ENCODE data around the gene ZBED2. TPM values are rescaled to one million over a fixed set of nuclear protein-coding genes. Genes with fewer than 3 reads are reported as not detected.

The ZBED2 gene
- total and polyA plus RNA-seq, 2 experiments from 2014 or later: not detected

- ATAC-seq: no peak
- H2AFZ ChIP-seq: no peak overlapping the region
- no peak overlapping the region for H3K4me3 Mint-ChIP-seq
- H3K36me3 ChIP-seq (ENCODE audit: insufficient read depth): no peaks in the 10 kb centered on the region
- no peak overlapping the region for H3K27ac Mint-ChIP-seq
- no peaks in the 10 kb centered on the region; the same call in 2 of the 3 replicates for H3K4me1 Mint-ChIP-seq
- H3K27ac ChIP-seq (ENCODE audit: low read depth): no peak overlapping the region
- no peaks in the 10 kb centered on the region for H3K4me1 ChIP-seq (ENCODE audit: insufficient read depth)
- no peaks in the 10 kb centered on the region for H3F3A ChIP-seq (replicated peaks; ENCODE audit: low read depth)
- no peaks in the 10 kb centered on the region for H3K79me2 ChIP-seq (replicated peaks; ENCODE audit: insufficient read depth)
- no peaks in the 10 kb centered on the region for H4K20me1 ChIP-seq (replicated peaks; ENCODE audit: insufficient read depth)
- no peak overlapping the region for H3K4me2 ChIP-seq
- no peaks in the 10 kb centered on the region for H3K27me3 ChIP-seq (ENCODE audit: insufficient read depth)
- H3K4me3 ChIP-seq: no peak overlapping the region
- H3K9me3 Mint-ChIP-seq: no peaks in the 10 kb centered on the region; the same call in 1 of the 3 replicates
- DNase-seq (ENCODE audit: low spot score): no peak
- H3K9me2 ChIP-seq (ENCODE audit: insufficient read depth): no peaks in the 10 kb centered on the region
- H3K27me3 Mint-ChIP-seq (ENCODE audit: insufficient read depth, low read depth, poor library complexity): no peaks in the 10 kb centered on the region
- H3K36me3 Mint-ChIP-seq (ENCODE audit: low read depth): no peaks in the 10 kb centered on the region
- TF ChIP-seq EZH2phosphoT487 (IDR thresholded peaks at IDR 0.05; ENCODE audit: unreplicated experiment) (no peak), ZNF114 (CRISPR knock-in tag; IDR thresholded peaks at IDR 0.05) (no peak), ZNF331 (CRISPR knock-in tag; IDR thresholded peaks at IDR 0.05; ENCODE audit: low read depth) (no peak), POLR2AphosphoS5 (IDR thresholded peaks at IDR 0.05; ENCODE audit: low read depth) (no peak), CTCF (conservative IDR thresholded peaks at IDR 0.05; ENCODE audit: low read depth in 2 of 2) (no peak), ETS1 (IDR thresholded peaks at IDR 0.05) (no peak), EZH2 (IDR thresholded peaks at IDR 0.05; ENCODE audit: low read depth, unreplicated experiment) (no peak), REST (IDR thresholded peaks at IDR 0.05; ENCODE audit: unreplicated experiment) (no peak), NANOG (IDR thresholded peaks at IDR 0.05; ENCODE audit: borderline replicate concordance) (no peak), JUNB (IDR thresholded peaks at IDR 0.05; ENCODE audit: unreplicated experiment) (no peak), STAT1 (IDR thresholded peaks at IDR 0.05; ENCODE audit: unreplicated experiment) (no peak), ZNF462 (CRISPR knock-in tag; IDR thresholded peaks at IDR 0.05) (no peak), CREB1 (CRISPR knock-in tag; IDR thresholded peaks at IDR 0.05; ENCODE audit: low read depth) (no peak)
Observed at GRCh38 chr3:111568355-111568754, 26.8 kb downstream of the ZBED2 start.

Measured in GM23338 (cell line).